MM.1S (cell line): ENCODE results near the gene TYW3.

Experiments
- DNase-seq: peaks from one replicate; pipeline ENCODE4 v3.0.0-alpha.2; 2015
- H2AFZ ChIP-seq: fragments of 300-600 bp; sonication (generic); 2 replicates; pipeline ENCODE4 v1.6.0; 2016; ENCODE audit warnings: antibody characterized with exemption, low read length
- H3F3A ChIP-seq: fragments of 300-600 bp; sonication (generic); 2 replicates; pipeline ENCODE4 v1.6.1; 2016; ENCODE audit warnings: mild to moderate bottlenecking, antibody characterized with exemption, low read length, moderate library complexity, mixed read lengths; ENCODE audit not compliant: insufficient read depth
- H3K27ac ChIP-seq: fragments of 300-600 bp; sonication (generic); 2 replicates; pipeline ENCODE4 v1.5.1; 2016; ENCODE audit warnings: mild to moderate bottlenecking, low read length
- H3K27me3 ChIP-seq: fragments of 300-600 bp; sonication (generic); replicated peaks from 2 replicates; pipeline ENCODE4 v1.6.0; 2016; ENCODE audit warnings: low read length; ENCODE audit not compliant: insufficient read depth
- H3K36me3 ChIP-seq: fragments of 300-600 bp; sonication (generic); replicated peaks from 2 replicates; pipeline ENCODE4 v1.6.1; 2016; ENCODE audit warnings: mild to moderate bottlenecking, low read length, mixed read lengths; ENCODE audit not compliant: insufficient read depth
- H3K4me1 ChIP-seq: fragments of 300-600 bp; sonication (generic); 2 replicates; pipeline ENCODE4 v1.6.1; 2016; ENCODE audit warnings: low read length, mixed read lengths
- H3K4me2 ChIP-seq: fragments of 300-600 bp; sonication (generic); 2 replicates; pipeline ENCODE4 v1.6.0; 2016; ENCODE audit warnings: low read depth, low read length
- H3K4me3 ChIP-seq: fragments of 300-600 bp; sonication (generic); 2 replicates; pipeline ENCODE4 v1.5.1; 2016; ENCODE audit warnings: low read length, mixed read lengths
- H3K79me2 ChIP-seq: fragments of 300-600 bp; sonication (generic); 2 replicates; pipeline ENCODE4 v1.6.1; 2016; ENCODE audit warnings: mixed run types, low read length, mixed read lengths
- H3K9ac ChIP-seq: fragments of 300-600 bp; sonication (generic); 2 replicates; pipeline ENCODE4 v1.6.1; 2016; ENCODE audit warnings: low read length, mixed read lengths
- H3K9me2 ChIP-seq: fragments of 300-600 bp; sonication (generic); replicated peaks from 2 replicates; pipeline ENCODE4 v1.6.1; 2016; ENCODE audit warnings: mild to moderate bottlenecking, low read length, mixed read lengths; ENCODE audit not compliant: insufficient read depth
- H3K9me3 ChIP-seq: fragments of 300-600 bp; sonication (generic); replicated peaks from 2 replicates; pipeline ENCODE4 v1.6.1; 2016; ENCODE audit warnings: mild to moderate bottlenecking, low read length, mixed read lengths; ENCODE audit not compliant: insufficient read depth
- H4K20me1 ChIP-seq: fragments of 300-600 bp; sonication (generic); 2 replicates; pipeline ENCODE4 v1.6.1; 2016; ENCODE audit warnings: mild to moderate bottlenecking, low read length, moderate library complexity, mixed read lengths; ENCODE audit not compliant: insufficient read depth
- EZH2 ChIP-seq: fragments of 300-600 bp; sonication (generic); optimal IDR thresholded peaks from 2 replicates; pipeline ENCODE3; 2017; ENCODE audit warnings: low read depth, mild to moderate bottlenecking, antibody characterized with exemption, low read length, mixed read lengths
- EZH2phosphoT487 ChIP-seq: fragments of 300-600 bp; sonication (generic); IDR thresholded peaks from 2 replicates; pipeline ENCODE4 v1.6.1; 2018; ENCODE audit warnings: antibody characterized with exemption, low read length
- TF ChIP-seq, protein P1 (sequence below): fragments of 300-600 bp; sonication (generic); IDR thresholded peaks from 2 replicates; pipeline ENCODE4 v1.5.1; 2016; ENCODE audit warnings: antibody characterized with exemption, low read length, mixed read lengths

Gene TYW3

DNA sequence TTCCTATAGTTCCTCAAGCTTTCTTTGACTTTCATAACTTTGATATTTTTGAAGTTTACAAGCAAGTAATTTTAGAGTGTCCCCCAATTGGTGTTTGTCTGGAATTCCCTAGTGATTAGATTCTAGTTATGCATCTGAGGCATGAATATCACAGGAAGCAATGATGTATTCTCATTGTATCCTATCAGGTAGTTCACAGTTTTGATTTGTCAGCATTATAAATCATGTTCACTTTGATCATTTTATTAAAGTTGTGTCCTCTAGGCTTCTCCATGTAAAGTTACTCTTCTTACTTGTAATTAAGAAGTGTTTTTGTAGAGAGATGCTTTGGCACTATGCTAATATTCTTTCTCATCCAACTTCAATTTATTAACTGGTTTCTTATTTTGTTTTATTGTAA, 53.0 kb downstream of the TYW3 start:
- H3K4me2 ChIP-seq, result no peak overlapping the region

DNA sequence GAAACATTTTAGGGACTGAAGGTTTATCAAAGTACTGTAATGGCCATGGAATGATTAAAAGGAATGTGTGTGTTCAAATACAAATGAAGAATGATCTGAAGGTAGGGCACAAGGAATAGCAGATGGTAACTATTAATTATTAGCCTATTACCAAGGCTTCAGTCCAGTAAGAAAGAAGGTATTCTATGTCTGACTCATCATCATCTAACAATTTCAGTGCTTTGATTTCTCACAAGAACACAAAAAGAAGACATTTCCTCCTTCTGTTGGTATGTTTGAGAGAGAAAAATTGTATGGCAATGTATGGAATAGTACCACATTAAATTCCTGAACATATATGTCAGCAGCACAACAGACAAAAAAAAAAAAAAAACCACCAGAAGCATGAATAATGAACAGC, 57.5 kb downstream of the TYW3 start:
- no peak overlapping the region for H3K4me2 ChIP-seq
- no peaks in the 10 kb centered on the region for H4K20me1 ChIP-seq
- H3K36me3 ChIP-seq, result no peaks in the 10 kb centered on the region
- no peaks in the 10 kb centered on the region for H3K4me1 ChIP-seq
- TF ChIP-seq, protein P1, sequence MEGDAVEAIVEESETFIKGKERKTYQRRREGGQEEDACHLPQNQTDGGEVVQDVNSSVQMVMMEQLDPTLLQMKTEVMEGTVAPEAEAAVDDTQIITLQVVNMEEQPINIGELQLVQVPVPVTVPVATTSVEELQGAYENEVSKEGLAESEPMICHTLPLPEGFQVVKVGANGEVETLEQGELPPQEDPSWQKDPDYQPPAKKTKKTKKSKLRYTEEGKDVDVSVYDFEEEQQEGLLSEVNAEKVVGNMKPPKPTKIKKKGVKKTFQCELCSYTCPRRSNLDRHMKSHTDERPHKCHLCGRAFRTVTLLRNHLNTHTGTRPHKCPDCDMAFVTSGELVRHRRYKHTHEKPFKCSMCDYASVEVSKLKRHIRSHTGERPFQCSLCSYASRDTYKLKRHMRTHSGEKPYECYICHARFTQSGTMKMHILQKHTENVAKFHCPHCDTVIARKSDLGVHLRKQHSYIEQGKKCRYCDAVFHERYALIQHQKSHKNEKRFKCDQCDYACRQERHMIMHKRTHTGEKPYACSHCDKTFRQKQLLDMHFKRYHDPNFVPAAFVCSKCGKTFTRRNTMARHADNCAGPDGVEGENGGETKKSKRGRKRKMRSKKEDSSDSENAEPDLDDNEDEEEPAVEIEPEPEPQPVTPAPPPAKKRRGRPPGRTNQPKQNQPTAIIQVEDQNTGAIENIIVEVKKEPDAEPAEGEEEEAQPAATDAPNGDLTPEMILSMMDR, result no peak
- no peak for TF ChIP-seq EZH2
- TF ChIP-seq EZH2phosphoT487, result no peak
- H3K9me2 ChIP-seq, result no peaks in the 10 kb centered on the region
- no peaks in the 10 kb centered on the region for H3K27me3 ChIP-seq
- no peak overlapping the region for H2AFZ ChIP-seq
- no peaks in the 10 kb centered on the region for H3F3A ChIP-seq
- no peak for DNase-seq
- H3K4me3 ChIP-seq, result no peak overlapping the region
- no peak overlapping the region for H3K9ac ChIP-seq
- no peaks in the 10 kb centered on the region for H3K79me2 ChIP-seq
- H3K27ac ChIP-seq, result no peak overlapping the region
- no peaks in the 10 kb centered on the region for H3K9me3 ChIP-seq

More for the DNA sequence above, 53.0 kb downstream of the TYW3 start:
- Histone ChIP-seq H3F3A (no peaks in the 10 kb centered on the region), H3K4me1 (no peaks in the 10 kb centered on the region), H3K36me3 (no peaks in the 10 kb centered on the region), H3K27me3 (no peaks in the 10 kb centered on the region), H3K9me2 (no peaks in the 10 kb centered on the region), H3K27ac (no peak overlapping the region), H2AFZ (no peak overlapping the region), H3K9me3 (no peaks in the 10 kb centered on the region), H3K9ac (no peak overlapping the region), H3K79me2 (no peaks in the 10 kb centered on the region), H4K20me1 (no peaks in the 10 kb centered on the region), H3K4me3 (no peak overlapping the region)
- TF ChIP-seq EZH2 (no peak), EZH2phosphoT487 (no peak)
- TF ChIP-seq, protein P1, result no peak
- no peak for DNase-seq

DNA sequence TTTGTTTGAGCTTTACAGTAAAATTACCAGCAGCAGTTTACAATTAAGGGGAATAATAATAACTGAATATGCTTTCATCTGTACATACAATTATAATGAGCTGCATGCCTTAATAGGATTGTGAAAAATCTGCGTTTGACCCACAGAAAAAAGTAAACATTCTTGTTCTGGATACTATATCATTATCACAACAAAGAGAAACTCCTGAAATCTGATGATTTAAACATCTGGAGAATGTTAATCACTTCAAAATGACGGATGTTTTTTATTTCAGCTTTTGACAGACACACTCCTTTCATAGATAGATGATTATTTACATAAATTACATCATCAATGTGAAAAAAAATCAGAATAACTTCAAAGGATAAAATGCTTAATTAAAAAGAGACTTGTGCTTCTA, 58.5 kb downstream of the TYW3 start:
- Histone ChIP-seq H3K4me1 (no peaks in the 10 kb centered on the region), H3K79me2 (no peaks in the 10 kb centered on the region), H3K27ac (no peak overlapping the region), H3K27me3 (no peaks in the 10 kb centered on the region), H4K20me1 (no peaks in the 10 kb centered on the region), H2AFZ (no peak overlapping the region), H3K4me2 (no peak overlapping the region), H3K9me3 (no peaks in the 10 kb centered on the region), H3K36me3 (no peaks in the 10 kb centered on the region), H3K9ac (no peak overlapping the region), H3K9me2 (no peaks in the 10 kb centered on the region), H3F3A (no peaks in the 10 kb centered on the region), H3K4me3 (no peak overlapping the region)
- DNase-seq, result no peak
- TF ChIP-seq EZH2phosphoT487 (no peak), EZH2 (no peak)
- TF ChIP-seq, protein P1, result no peak
